Esophagus muscularis mucosa (tissue), 4 donors: ENCODE measurements around the gene TFPI. TPM values are rescaled to one million over a fixed set of nuclear protein-coding genes. Genes with fewer than 3 reads are reported as not detected.

Source experiments
- DNase-seq: peaks from one replicate; pipeline ENCODE4 v3.0.0-alpha.2; 2017; ENCODE audit errors: extremely low spot score
- H3K27ac ChIP-seq, 4 donors: fragments of 200-600 bp; sonication (generic); replicated peaks in 1 of 4; 1 replicate in 3 of 4; 2 replicates in 1 of 4; pipeline ENCODE4 v1.5.1; 2016 to 2019; ENCODE audit warnings: mild to moderate bottlenecking in 1 of 4
- H3K27me3 ChIP-seq, 4 donors: fragments of 200-600 bp; sonication (generic); one replicate each; pipeline versions ENCODE4 v1.5.1 to v1.6.0; 2016 to 2019
- H3K36me3 ChIP-seq, 4 donors: fragments of 200-600 bp; sonication (generic); one replicate each; pipeline ENCODE4 v1.5.1; 2016 to 2019
- H3K4me1 ChIP-seq, 4 donors: fragments of 200-600 bp; sonication (generic); one replicate each; pipeline ENCODE4 v1.5.1; 2016 to 2019
- H3K4me3 ChIP-seq, 4 donors: fragments of 200-600 bp; sonication (generic); 1 replicate in 2 of 4; 2 replicates in 2 of 4; pipeline ENCODE4 v1.5.1; 2016 to 2019; ENCODE audit warnings: mild to moderate bottlenecking in 4 of 4, moderate library complexity in 1 of 4
- H3K9me3 ChIP-seq, 4 donors: fragments of 200-600 bp; sonication (generic); 1 replicate in 3 of 4; 2 replicates in 1 of 4; pipeline ENCODE4 v1.5.1; 2016 to 2019
- CTCF ChIP-seq, 3 experiments: fragments of 200-600 bp in 2 of 3; fragments of 450-650 bp in 1 of 3; sonication (generic) in 2 of 3; IDR thresholded peaks; one replicate each; pipeline ENCODE4 v1.5.1; 2017 to 2019; ENCODE audit warnings: antibody characterized with exemption in 3 of 3, mild to moderate bottlenecking in 2 of 3, moderate library complexity in 1 of 3
- EP300 ChIP-seq: sonication (generic); formaldehyde crosslinking; IDR thresholded peaks from one replicate; pipeline ENCODE4 v1.6.1; 2017; ENCODE audit warnings: antibody characterized with exemption
- POLR2A ChIP-seq: fragments of 450-650 bp; IDR thresholded peaks from one replicate; pipeline ENCODE4 v1.6.1; 2017; ENCODE audit warnings: antibody characterized with exemption, moderate library complexity, mild to moderate bottlenecking, low read depth
- POLR2AphosphoS5 ChIP-seq, 2 donors: sonication (generic); formaldehyde crosslinking; IDR thresholded peaks; one replicate each; pipeline ENCODE4 v1.6.1; 2017; ENCODE audit warnings: antibody characterized with exemption in 2 of 2
- WGBS: methylation state at CpG from one replicate; pipeline ENCODE4 v1.1.5; 2018; 5-methylcytosine and 5-hydroxymethylcytosine counted together
- intact Hi-C: fragments of 100-400 bp; cut with DNase I; formaldehyde crosslinking; loops from one replicate; pipeline ENCODE4 v1.15.1; 2023
- total RNA-seq, 4 donors: library from RNA; depleted of rRNA; stranded (reverse); fragments of >200 nt; gene quantifications; one replicate each; pipeline versions ENCODE4 v1.1.0 to v1.2.1, GENCODE V29; 2016

The TFPI gene
- total RNA-seq, 4 donors from 2014 or later: 57.3 to 93.1 (median 68.2) TPM

- DNase-seq: no peak
- Histone ChIP-seq H3K27ac (peak overlapping the region; percentile 31 to 62 (median 44)), H3K36me3 (no peaks in the 10 kb centered on the region), H3K4me3 (peak overlapping the region in 3 of 4 donors; percentile 3 to 55 (median 6)), H3K4me1 (peaks cover 0 to 5% (median 0%) of the 10 kb centered on the region in 4 donors), H3K27me3 (no peaks in the 10 kb centered on the region), H3K9me3 (no peaks in the 10 kb centered on the region)
- intact Hi-C loops: no loop called here
- no peak for TF ChIP-seq POLR2A
- TF ChIP-seq EP300: no peak
- no peak for TF ChIP-seq CTCF (IDR thresholded peaks at IDR 0.05)
- TF ChIP-seq POLR2AphosphoS5 (IDR thresholded peaks at IDR 0.05): no peak
These were observed 5.0 kb downstream of the TFPI start for GRCh38 chr2:187549193-187549592.

- no peak for DNase-seq
- Histone ChIP-seq H3K4me1 (peaks cover 0 to 5% (median 0%) of the 10 kb centered on the region in 4 donors), H3K9me3 (no peaks in the 10 kb centered on the region), H3K4me3 (peak overlapping the region in 1 of 4 donors; percentile 6), H3K36me3 (no peaks in the 10 kb centered on the region), H3K27ac (peak overlapping the region; percentile 31 to 62 (median 36)), H3K27me3 (no peaks in the 10 kb centered on the region)
- TF ChIP-seq EP300: no peak
- no peak for TF ChIP-seq CTCF (IDR thresholded peaks at IDR 0.05)
- TF ChIP-seq POLR2AphosphoS5 (IDR thresholded peaks at IDR 0.05): no peak
- no peak for TF ChIP-seq POLR2A
- intact Hi-C loops: no loop called here
These were observed 5.6 kb downstream of the TFPI start for GRCh38 chr2:187548656-187549055.

GRCh38 chr2:187547353-187547979, 6.8 kb downstream of the TFPI start:
- H3K4me1 ChIP-seq: peaks cover 0 to 8% (median 4%) of the 10 kb centered on the region in 4 donors

DNA sequence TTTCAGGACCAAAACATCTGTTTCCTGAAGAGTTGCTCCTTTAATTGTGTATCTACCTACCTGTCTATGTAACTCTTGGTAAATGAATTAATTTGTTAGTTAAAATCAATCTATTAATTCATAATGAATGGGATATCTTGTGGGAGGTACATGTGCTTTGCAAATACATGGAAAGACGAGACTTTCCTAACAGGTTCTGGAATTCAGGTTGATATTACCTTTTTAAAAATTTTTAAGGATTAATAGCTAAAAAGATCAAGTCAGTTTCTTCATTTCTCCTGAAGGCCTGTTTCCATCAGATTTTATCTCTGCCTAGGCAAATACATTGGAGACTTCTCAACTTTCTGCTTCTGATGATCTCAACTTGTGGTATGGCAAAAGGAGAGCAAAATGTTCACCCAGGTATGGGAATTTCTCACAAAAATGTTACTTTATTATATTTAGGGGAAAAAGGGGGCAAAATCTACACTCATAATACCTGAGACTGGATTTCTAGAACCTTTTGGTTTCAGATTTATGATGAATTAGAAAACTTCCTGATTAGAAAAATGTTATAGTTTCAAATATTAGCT, 7.4 kb downstream of the TFPI start:
- no peaks in the 10 kb centered on the region for H3K27me3 ChIP-seq
- H3K4me3 ChIP-seq: no peak overlapping the region
- H3K27ac ChIP-seq: peak overlapping the region in 3 of 4 donors; percentile 46 to 62 (median 54)
- TF ChIP-seq EP300: no peak
- TF ChIP-seq CTCF (IDR thresholded peaks at IDR 0.05): no peak
- TF ChIP-seq POLR2AphosphoS5 (IDR thresholded peaks at IDR 0.05): no peak
- TF ChIP-seq POLR2A: no peak
- 96% methylated on average over 1 of the region's 1 CpG for WGBS
- no peak for DNase-seq
- H3K4me1 ChIP-seq: peaks cover 0 to 14% (median 9%) of the 10 kb centered on the region in 4 donors
- intact Hi-C loops: no loop called here
- no peaks in the 10 kb centered on the region for H3K36me3 ChIP-seq
- no peaks in the 10 kb centered on the region for H3K9me3 ChIP-seq

More at GRCh38 chr2:187547353-187547979, 6.8 kb downstream of the TFPI start:
- DNase-seq: no peak
- no peaks in the 10 kb centered on the region for H3K27me3 ChIP-seq
- 29% methylated on average over 2 of the region's 2 CpGs for WGBS
- H3K36me3 ChIP-seq: no peaks in the 10 kb centered on the region
- intact Hi-C loops: no loop called here
- no peak overlapping the region for H3K4me3 ChIP-seq
- H3K9me3 ChIP-seq: no peaks in the 10 kb centered on the region
- TF ChIP-seq POLR2AphosphoS5 (IDR thresholded peaks at IDR 0.05) (peak; percentile 57 to 60), EP300 (no peak), CTCF (IDR thresholded peaks at IDR 0.05) (no peak), POLR2A (no peak)
- peak overlapping the region; percentile 42 to 62 (median 50) for H3K27ac ChIP-seq
